PC-9 (cell line): ENCODE results near the gene HEPHL1. TPM values are rescaled to one million over a fixed set of nuclear protein-coding genes. Genes with fewer than 3 reads are reported as not detected.

ENCODE experiments used
- BruUV-seq: library from RNA; stranded (reverse); fragments of 400-500 nt; replicated peaks from 2 replicates; lab custom pipeline; 2021; lab: Mats Ljungman, UMichigan
- CTCF ChIA-PET: fragments of 300-600 bp; sonication (Branson Sonifier 250); formaldehyde crosslinking; loops from one replicate; lab custom pipeline; 2022; ENCODE audit warnings: antibody characterized with exemption; lab: Charles Lee
- POLR2A ChIA-PET: fragments of 300-600 bp; sonication (Branson Sonifier 250); formaldehyde crosslinking; loops from one replicate; lab custom pipeline; 2022; ENCODE audit warnings: antibody characterized with exemption; ENCODE audit not compliant: unreplicated experiment; lab: Charles Lee
- DNase-seq, 2 experiments: peaks; one replicate each; pipeline versions ENCODE4 v3.0.0 to v3.0.0-alpha.2; 2015 to 2022; ENCODE audit warnings: mixed read lengths in 1 of 2
- H2AFZ ChIP-seq: fragments of 200-600 bp; sonication (generic); 2 replicates; pipeline ENCODE4 v1.8.1; 2017; ENCODE audit warnings: antibody characterized with exemption
- H3F3A ChIP-seq: fragments of 200-600 bp; sonication (generic); 2 replicates; pipeline ENCODE4 v1.8.1; 2017; ENCODE audit warnings: antibody characterized with exemption, mild to moderate bottlenecking, low read depth; ENCODE audit not compliant: insufficient read depth
- H3K27ac ChIP-seq: fragments of 200-600 bp; sonication (generic); 2 replicates; pipeline ENCODE4 v1.6.1; 2016; ENCODE audit warnings: mixed run types
- H3K27me3 ChIP-seq: fragments of 200-600 bp; sonication (generic); 2 replicates; pipeline ENCODE4 v1.6.1; 2016; ENCODE audit warnings: low read depth, mixed run types; ENCODE audit not compliant: insufficient read depth
- H3K36me3 ChIP-seq: fragments of 200-600 bp; sonication (generic); 2 replicates; pipeline ENCODE4 v1.6.1; 2016; ENCODE audit warnings: low read depth, mixed run types
- H3K4me1 ChIP-seq: fragments of 200-600 bp; sonication (generic); replicated peaks from 2 replicates; pipeline ENCODE4 v1.6.1; 2016; ENCODE audit warnings: mixed run types; ENCODE audit not compliant: insufficient read depth
- H3K4me2 ChIP-seq: fragments of 200-600 bp; sonication (generic); 2 replicates; pipeline ENCODE4 v1.6.1; 2017; ENCODE audit warnings: mixed run types
- H3K4me3 ChIP-seq: fragments of 200-600 bp; sonication (generic); 2 replicates; pipeline ENCODE4 v1.6.1; 2016; ENCODE audit warnings: mixed run types
- H3K79me2 ChIP-seq: fragments of 200-600 bp; sonication (generic); 2 replicates; pipeline ENCODE4 v1.6.1; 2017; ENCODE audit warnings: low read depth, mixed run types
- H3K9me2 ChIP-seq: fragments of 200-600 bp; sonication (generic); 2 replicates; pipeline ENCODE4 v1.8.1; 2017; ENCODE audit warnings: mild to moderate bottlenecking; ENCODE audit not compliant: insufficient read depth
- H3K9me3 ChIP-seq: fragments of 200-600 bp; sonication (generic); 2 replicates; pipeline ENCODE4 v1.8.1; 2016; ENCODE audit warnings: low read depth; ENCODE audit not compliant: insufficient read depth
- H4K20me1 ChIP-seq: fragments of 200-600 bp; sonication (generic); 2 replicates; pipeline ENCODE4 v1.8.1; 2017; ENCODE audit not compliant: insufficient read depth
- EZH2 ChIP-seq: fragments of 200-600 bp; sonication (generic); IDR thresholded peaks from 2 replicates; pipeline ENCODE4 v1.8.0; 2017; ENCODE audit warnings: antibody characterized with exemption, low read depth
- intact Hi-C: fragments of 100-400 bp; cut with micrococcal nuclease; formaldehyde crosslinking; loops from one replicate; pipeline ENCODE4 v1.10.0; 2022; ENCODE audit not compliant: unreplicated experiment
- total RNA-seq: library from RNA; stranded (reverse); gene quantifications from 2 replicates; pipeline ENCODE4 v1.2.3, GENCODE V29; 2021
- TF ChIP-seq, protein P1 (sequence below): fragments of 200-600 bp; sonication (generic); conservative IDR thresholded peaks from 2 replicates; pipeline ENCODE4 v1.6.1; 2017; ENCODE audit warnings: mixed run types, antibody characterized with exemption, mild to moderate bottlenecking, moderate library complexity

The HEPHL1 gene
- total RNA-seq, 1 experiment from 2014 or later: not detected

DNA sequence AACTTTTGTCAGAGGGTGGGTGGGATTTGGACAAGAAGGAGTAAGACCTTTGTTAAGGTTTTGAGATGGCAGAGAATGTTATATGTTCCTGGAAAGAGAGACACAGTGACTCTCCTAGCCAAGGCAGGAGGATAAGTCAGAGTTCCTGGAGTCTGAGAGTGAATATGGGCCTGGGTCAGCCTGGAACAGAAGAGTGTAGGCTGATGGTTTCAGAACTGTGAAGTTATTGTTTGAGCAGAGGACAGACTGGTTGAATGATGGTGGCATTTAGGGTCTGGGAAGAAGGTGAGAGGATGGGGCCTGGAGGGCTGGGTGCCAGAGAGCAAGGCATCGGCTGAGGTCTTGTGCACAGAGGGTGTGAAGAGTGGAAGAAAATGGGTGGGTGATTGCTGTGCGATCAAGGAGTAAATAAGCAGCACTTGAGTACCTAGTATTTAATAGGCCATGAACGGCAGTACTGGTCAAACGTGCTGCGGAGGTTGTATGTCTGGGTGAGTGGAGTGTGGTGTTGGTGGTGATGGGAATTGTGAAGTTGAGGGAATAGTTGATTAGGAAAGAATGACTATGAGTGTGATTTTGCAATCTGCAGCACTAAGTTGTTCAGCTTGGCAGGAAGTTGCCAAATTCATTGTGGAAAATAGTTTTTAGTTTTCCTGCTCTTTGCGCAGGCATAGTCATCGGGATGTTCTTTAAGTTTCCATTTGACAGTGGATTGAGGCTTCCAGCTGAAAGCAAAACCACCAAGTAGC, 109.3 kb downstream of the HEPHL1 start:
- BruUV-seq: no TSS peak
- Histone ChIP-seq H4K20me1 (no peaks in the 10 kb centered on the region), H3K79me2 (peaks cover 85% of the 10 kb centered on the region), H3K4me2 (peak overlapping the region; percentile 94), H3K4me3 (peak overlapping the region; percentile 92), H2AFZ (no peak overlapping the region), H3F3A (peaks cover 44% of the 10 kb centered on the region), H3K4me1 (peaks cover 67% of the 10 kb centered on the region), H3K9me2 (no peaks in the 10 kb centered on the region), H3K36me3 (no peaks in the 10 kb centered on the region), H3K27me3 (no peaks in the 10 kb centered on the region), H3K9me3 (no peaks in the 10 kb centered on the region), H3K27ac (peak overlapping the region; percentile 86)
- TF ChIP-seq EZH2: no peak
- TF ChIP-seq, protein P1, sequence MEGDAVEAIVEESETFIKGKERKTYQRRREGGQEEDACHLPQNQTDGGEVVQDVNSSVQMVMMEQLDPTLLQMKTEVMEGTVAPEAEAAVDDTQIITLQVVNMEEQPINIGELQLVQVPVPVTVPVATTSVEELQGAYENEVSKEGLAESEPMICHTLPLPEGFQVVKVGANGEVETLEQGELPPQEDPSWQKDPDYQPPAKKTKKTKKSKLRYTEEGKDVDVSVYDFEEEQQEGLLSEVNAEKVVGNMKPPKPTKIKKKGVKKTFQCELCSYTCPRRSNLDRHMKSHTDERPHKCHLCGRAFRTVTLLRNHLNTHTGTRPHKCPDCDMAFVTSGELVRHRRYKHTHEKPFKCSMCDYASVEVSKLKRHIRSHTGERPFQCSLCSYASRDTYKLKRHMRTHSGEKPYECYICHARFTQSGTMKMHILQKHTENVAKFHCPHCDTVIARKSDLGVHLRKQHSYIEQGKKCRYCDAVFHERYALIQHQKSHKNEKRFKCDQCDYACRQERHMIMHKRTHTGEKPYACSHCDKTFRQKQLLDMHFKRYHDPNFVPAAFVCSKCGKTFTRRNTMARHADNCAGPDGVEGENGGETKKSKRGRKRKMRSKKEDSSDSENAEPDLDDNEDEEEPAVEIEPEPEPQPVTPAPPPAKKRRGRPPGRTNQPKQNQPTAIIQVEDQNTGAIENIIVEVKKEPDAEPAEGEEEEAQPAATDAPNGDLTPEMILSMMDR: no peak
- POLR2A ChIA-PET: no interaction called here
- intact Hi-C loops: no loop called here
- CTCF ChIA-PET: interaction anchor here (0.6 kb wide), 1 partner anchor 21 kb away, joined by 3 read pairs; no protein-coding TSS in a partner anchor
- DNase-seq: peak in 1 of 2 experiments; percentile 86

DNA sequence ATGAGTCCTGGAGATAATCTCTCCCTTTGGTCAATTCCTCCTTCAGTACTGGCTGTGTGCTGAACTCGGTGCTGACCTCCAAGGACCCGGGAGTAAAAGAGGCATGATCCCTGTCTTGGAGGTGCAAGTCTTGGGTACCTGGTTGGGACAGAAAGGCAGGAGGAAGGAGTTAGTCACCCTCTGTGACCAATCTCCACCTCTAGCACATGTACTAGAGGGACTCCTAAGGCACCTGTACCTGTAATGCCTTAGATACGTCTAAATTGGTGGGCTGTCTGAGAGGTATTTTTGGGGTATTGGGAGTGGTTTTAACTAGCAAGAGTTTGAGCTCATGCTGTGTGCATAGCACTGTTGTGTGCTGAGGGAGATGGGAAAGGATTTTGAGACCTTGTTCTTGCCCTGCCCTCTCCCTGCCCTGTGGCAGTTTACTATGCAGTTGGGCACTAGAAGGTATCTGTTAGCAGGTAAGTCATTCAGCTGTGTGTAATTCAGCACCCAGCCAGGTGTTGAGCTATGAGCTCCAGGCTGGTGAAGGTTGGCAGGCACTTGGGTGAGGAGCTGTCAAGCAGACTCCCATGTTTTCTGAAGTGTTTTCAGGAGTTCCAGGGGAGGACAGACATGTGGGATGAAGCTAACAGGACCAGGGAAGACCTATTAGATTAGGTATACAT, 110.0 kb downstream of the HEPHL1 start:
- peak overlapping the region; percentile 94 for H3K4me2 ChIP-seq
- POLR2A ChIA-PET: interaction anchor here (0.5 kb wide), 1 partner anchor 391 kb away, joined by 30 read pairs; no protein-coding TSS in a partner anchor
- peaks cover 88% of the 10 kb centered on the region for H3K79me2 ChIP-seq
- H3K36me3 ChIP-seq: no peaks in the 10 kb centered on the region
- no peaks in the 10 kb centered on the region for H3K9me3 ChIP-seq
- peak in 1 of 2 experiments; percentile 60 for DNase-seq
- H3K4me1 ChIP-seq: peaks cover 74% of the 10 kb centered on the region
- H3K9me2 ChIP-seq: no peaks in the 10 kb centered on the region
- no peak overlapping the region for H2AFZ ChIP-seq
- CTCF ChIA-PET: interaction anchor here (0.6 kb wide), 1 partner anchor 20 kb away, joined by 3 read pairs; no protein-coding TSS in a partner anchor
- peaks cover 51% of the 10 kb centered on the region for H3F3A ChIP-seq
- no peak for TF ChIP-seq EZH2
- TF ChIP-seq, protein P1: no peak
- H3K27ac ChIP-seq: peak overlapping the region; percentile 86
- no peaks in the 10 kb centered on the region for H3K27me3 ChIP-seq
- BruUV-seq: no TSS peak
- H4K20me1 ChIP-seq: no peaks in the 10 kb centered on the region
- intact Hi-C loops: no loop called here
- H3K4me3 ChIP-seq: peak overlapping the region; percentile 92; the same call in 1 of the 2 replicates

DNA sequence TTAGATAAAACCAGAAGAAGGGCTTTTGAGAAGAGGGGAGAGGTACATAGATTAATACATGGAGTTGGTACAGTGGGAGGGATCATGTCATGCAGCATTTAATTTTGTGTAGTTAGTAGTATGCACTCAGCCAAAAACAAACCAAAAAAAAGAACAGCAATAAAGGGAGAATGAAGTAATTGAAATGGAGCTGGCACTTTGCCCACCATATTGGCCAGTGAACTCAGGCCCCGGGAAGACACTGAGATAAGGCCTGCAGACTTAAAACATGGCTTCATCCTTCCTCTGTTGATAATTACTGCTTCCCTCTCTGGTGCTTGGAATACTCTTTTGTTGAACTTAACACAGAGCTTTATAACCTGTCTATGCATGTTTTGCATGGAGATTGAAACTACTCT, 110.6 kb downstream of the HEPHL1 start:
- Histone ChIP-seq H3K4me2 (peak overlapping the region; percentile 94), H3K4me1 (peaks cover 77% of the 10 kb centered on the region), H3K27me3 (no peaks in the 10 kb centered on the region), H4K20me1 (no peaks in the 10 kb centered on the region), H3K4me3 (0 out of 2 replicates have a peak overlapping the region, but pooled peaks have one; percentile 92), H3K9me3 (no peaks in the 10 kb centered on the region), H3K36me3 (no peaks in the 10 kb centered on the region), H3K27ac (peak overlapping the region; percentile 86; the same call in 1 of the 2 replicates), H3K79me2 (peaks cover 88% of the 10 kb centered on the region), H3F3A (peaks cover 57% of the 10 kb centered on the region), H3K9me2 (no peaks in the 10 kb centered on the region), H2AFZ (no peak overlapping the region)
- no peak for DNase-seq
- CTCF ChIA-PET: no interaction called here
- BruUV-seq: no TSS peak
- no peak for TF ChIP-seq EZH2
- TF ChIP-seq, protein P1: no peak
- intact Hi-C loops: no loop called here
- POLR2A ChIA-PET: interaction anchor here (0.5 kb wide), 1 partner anchor 391 kb away, joined by 30 read pairs; no protein-coding TSS in a partner anchor
